Measurements from ENCODE around the gene YPEL4.

The YPEL4 gene

DNA sequence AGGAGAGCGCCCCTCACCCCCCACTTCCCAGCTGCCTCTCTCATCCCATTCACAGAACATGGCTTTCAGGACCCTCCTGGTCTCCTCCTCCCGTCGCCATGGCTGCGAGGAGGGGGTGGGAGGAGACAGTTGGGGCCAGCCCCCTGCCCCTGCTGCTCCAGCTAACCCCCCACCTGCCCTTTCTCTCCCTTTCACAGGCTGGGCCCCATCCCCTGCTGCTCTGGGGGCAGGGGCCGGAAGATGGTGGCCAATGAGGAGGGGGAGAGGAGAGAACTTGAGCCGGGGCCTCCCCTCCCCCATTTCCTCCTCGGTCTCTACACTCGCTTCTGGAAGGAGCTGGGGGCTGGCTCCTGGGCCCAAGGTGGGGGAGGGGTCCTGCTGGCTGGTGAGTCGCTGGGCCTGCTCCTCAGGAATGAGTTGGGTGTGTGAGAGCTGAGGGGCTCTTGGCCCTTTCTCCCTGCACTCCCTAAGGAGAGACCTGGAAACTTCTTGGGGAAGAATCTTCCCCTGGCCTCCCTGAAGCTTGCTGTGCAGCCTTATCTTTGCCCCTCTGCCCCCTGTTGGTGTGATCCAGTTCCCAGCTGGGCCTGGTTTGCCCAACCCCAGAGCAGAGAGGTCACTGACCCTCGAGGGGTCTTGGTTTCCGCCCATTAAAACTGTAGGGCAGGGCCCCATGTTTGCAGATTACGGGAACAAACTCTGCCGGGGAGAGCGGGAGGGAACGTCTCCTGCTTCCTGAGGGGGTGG is 10.2 kb downstream of the YPEL4 start:
- no peak for TF ChIP-seq CTCF (IDR thresholded peaks at IDR 0.05; ENCODE audit: control insufficient read depth, extremely low read depth, insufficient read depth)
- no peak overlapping the region for H3K4me3 ChIP-seq (ENCODE audit: low read depth, low read length)
- no peak for DNase-seq (ENCODE audit: low read depth)

DNA sequence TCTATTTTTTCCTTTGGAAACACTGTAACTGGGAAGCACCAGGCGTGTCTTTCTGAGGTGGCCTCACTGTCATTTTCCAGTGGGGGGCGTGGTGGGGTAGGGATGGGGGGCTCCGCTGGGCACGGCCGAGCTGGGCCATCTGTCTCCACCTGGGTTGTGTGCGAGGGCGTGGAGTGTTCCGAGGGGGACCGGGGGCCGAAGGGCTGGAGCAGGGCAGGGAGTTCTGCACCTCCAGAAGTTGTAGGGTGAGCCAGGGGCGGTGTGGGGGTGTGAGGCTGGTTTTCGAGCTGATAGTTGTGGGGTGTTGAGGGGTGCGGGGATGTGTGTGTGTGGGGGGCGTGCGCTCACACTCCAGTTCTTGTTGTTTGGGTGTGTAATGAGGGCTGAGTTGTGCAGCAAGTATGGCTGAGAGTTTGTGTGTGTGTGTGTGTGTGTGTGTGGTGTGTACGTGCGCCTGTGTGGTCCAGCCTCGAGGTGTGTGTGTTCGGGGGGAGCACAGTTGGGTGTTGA is 10.8 kb downstream of the YPEL4 start:
- no peak overlapping the region for H3K4me3 ChIP-seq (ENCODE audit: low read depth, low read length)
- DNase-seq (ENCODE audit: low read depth): no peak
- TF ChIP-seq CTCF (IDR thresholded peaks at IDR 0.05; ENCODE audit: control insufficient read depth, extremely low read depth, insufficient read depth): no peak

DNA sequence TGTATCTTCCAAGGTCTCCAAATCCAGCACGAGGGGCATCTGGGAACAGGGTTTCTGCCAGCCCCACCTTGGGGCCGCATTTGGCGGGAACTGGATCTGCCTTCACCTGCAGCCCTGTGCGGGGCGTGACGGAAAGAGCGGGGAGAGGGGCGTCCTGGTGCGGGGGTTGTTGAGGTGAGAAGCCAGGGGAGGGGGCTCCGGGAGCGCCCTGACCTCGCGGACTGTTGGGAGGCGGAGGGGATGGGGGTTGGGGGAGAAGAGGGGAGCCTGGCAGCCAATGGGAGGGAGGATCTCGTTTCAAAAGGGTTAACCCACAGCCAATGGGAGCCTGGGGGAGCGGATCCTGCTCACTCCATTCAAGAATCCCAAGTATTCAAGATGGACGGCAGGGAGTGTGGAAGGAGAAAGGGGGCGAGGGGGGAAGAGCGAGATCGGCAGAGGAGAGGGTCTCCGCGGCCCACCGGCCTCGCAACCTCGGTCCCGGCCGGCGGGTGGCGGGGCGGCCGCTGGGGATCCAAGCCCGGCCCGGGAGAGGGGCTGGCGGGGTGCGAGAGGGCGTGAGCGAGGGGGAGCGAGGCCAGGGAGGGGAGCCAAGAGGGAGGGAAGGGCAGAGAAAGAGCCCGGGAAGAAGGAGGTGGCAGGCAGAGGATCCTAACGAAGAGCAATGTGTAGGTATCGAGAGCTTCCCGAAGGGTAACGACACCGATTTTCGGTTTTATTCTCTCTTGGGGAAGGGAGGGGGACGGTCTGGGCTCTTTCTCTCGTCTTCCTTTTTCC is 11.5 kb downstream of the YPEL4 start:
- H3K4me3 ChIP-seq (ENCODE audit: low read depth, low read length): no peak overlapping the region
- no peak for DNase-seq (ENCODE audit: low read depth)
- TF ChIP-seq CTCF (IDR thresholded peaks at IDR 0.05; ENCODE audit: control insufficient read depth, extremely low read depth, insufficient read depth): no peak

DNA sequence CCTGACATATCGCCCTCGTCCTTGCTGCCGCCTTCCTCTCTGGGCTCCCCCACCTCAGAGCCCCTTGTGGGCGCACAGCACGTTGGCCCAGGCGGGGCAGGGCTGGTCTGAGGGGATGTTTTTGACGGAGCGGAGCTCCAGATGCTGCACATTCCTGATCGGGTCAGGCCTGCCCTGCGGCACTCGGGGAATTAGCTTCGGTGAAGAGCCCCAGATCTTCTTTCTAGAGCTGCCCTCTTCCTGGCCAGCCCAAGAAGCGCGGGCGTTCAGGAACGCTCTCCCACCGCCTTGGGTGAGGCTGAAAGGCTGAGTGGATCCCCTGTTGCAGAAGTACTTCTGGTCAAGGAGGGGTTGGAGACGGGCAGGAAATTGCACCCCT is 12.1 kb downstream of the YPEL4 start:
- DNase-seq (ENCODE audit: low read depth): no peak
- no peak overlapping the region for H3K4me3 ChIP-seq (ENCODE audit: low read depth, low read length)
- no peak for TF ChIP-seq CTCF (IDR thresholded peaks at IDR 0.05; ENCODE audit: control insufficient read depth, extremely low read depth, insufficient read depth)

- TF ChIP-seq CTCF (IDR thresholded peaks at IDR 0.05; ENCODE audit: control insufficient read depth, extremely low read depth, insufficient read depth): no peak
- DNase-seq (ENCODE audit: low read depth): no peak
- no peak overlapping the region for H3K4me3 ChIP-seq (ENCODE audit: low read depth, low read length)
Observed at GRCh38 chr11:57635246-57635645, 14.5 kb downstream of the YPEL4 start.

DNA sequence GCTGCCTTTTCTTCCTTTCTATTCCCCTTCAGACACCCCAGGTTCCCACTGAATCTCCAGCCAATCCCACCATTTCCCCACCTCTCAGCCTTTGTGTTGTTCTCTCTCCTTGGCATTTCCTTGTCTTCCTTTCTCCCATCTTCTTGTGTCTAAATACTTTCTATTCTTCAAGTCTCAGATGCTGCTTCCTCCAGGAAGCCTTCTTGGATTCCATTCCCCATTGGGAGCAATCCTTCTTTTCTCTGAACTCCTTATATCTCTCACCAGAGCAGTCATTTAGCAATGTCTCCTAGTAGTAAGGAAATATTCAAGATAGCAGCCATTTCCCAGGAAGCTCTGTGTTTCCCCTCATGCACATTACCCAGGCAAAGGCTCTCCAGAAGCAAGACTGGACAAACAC is 15.4 kb downstream of the YPEL4 start:
- no peak overlapping the region for H3K4me3 ChIP-seq (ENCODE audit: low read depth, low read length)
- no peak for TF ChIP-seq CTCF (IDR thresholded peaks at IDR 0.05; ENCODE audit: control insufficient read depth, extremely low read depth, insufficient read depth)
- no peak for DNase-seq (ENCODE audit: low read depth)
